ENCODE results near the gene KRT72. TPM values are rescaled to one million over a fixed set of nuclear protein-coding genes. Genes with fewer than 3 reads are reported as not detected.
A peak's percentile ranks its signal among the peaks of the same experiment; 100 is the strongest.

The KRT72 gene
- polyA plus RNA-seq (ENCODE audit: insufficient read length) = not detected

DNA sequence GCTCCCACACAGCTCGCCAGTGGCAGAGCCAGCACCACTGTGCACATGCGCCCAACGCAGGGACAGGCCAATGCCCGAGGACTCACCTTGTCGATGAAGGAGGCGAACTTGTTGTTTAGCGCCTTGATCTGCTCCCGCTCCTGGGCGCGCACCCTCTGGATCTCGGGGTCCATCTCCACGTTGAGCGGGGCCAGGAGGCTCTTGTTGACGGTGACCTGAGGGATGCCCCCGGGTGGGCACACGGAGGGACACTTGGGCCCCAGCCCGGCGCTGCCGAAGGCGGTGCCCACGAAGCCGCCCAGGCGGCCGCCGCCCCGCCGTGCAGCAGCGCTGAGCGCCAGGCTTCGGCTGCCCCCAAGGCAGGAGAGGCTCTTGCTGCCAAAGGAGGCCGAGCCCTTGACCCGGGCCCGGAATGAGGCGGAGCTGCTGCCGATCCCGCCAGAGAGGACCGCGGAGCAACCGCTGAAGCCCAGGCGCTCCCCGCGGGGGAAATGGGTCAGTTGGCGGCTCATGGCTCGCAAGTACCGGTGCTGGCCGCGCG, at the start of gene KRT72:
TSS of gene KRT72 (minus strand) at position 523 of the 541 bp plus-strand sequence. CDS start at position 512, 11 bp downstream.
- no peak for DNase-seq

DNA sequence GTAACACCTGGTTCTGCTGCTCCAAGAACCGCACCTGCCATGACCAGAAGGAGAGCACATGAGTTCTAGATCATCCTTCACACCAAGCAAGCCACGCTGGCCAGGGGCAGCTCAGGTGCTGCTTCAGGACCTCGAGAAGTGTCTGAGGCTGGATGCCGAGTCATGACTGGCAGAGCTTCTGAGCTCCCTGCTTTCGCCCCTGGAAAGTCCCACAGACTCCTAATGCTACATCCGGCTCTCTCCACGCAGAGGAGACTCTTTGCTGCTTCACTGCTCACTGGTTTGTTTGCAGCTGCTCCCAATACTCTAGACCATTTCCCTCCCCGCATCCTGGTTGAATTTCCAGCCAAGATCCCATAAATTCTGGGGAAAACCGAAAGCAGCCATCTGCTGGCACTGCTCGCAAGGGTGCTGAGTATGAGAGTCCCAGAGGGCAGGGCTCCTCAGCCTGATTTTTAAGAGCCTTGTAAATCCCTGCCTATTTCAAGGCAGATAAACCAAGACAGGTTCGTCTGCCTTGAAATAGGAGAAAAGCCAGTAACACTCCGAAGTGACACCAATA, 49.3 kb upstream of the KRT72 start:
- DNase-seq = peak; percentile 19

DNA sequence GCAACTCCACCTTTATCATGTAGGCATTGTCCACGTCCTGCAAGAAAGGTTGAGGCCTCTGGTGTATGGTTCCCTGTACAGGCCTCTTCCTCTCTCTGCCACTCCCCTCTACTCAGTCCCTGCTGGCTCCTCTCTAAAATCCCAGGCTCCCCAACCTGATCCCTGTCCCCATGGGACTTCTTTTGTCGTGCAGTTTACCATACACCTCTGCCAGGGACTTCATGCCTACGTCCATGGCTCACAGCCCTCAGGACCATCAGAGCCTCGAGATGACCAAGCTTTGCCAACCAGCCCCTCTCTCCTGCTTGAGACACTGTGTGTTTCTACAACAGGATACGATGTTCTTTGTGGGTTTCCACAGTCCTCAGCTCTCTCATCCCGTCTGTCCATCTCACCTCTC, 47.8 kb upstream of the KRT72 start:
- no peak for DNase-seq

DNA sequence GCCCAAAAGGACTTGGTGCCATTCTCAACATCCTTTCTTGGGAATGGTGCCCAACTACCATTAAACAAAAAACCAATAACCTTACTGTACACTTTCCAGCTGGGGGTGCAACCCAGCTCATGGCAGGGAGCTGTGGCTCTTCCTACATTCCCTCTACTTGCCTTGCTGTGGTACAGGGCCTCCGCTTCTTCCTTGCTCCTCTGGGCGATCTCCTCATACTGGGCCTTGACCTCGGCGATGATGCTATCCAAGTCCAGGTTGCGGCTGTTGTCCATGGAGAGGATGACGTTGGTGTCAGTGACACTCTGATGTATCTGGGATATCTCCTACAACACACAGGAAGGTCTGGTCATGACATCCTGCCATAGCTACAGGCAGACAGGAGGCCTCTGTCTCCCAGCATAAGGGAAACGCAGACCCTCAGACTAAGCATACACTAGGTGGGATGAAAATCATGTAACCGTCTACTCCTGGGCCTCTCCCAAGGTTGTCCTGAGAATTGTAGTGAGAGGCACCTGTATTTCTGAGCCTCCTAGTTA, 46.8 kb upstream of the KRT72 start:
- DNase-seq = no peak

DNA sequence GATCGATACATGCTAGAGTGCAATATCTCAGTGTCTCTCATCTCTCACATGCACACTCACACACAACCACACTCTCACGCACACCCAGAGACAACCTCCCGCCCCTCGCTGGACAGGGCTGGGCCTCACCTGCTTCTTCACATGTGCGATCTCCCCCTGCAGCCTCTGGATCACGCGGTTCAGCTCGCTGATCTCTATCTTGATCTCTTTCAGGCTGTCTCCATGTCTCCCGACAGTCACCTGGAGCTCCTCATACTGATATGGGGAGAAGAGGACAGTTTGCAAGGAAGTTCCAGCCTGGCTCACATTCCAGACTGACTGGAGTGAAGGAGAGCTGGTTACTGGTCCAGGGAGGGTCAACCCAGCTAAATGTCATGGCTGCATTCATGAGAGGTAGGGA, 46.3 kb upstream of the KRT72 start:
- no peak for DNase-seq

DNA sequence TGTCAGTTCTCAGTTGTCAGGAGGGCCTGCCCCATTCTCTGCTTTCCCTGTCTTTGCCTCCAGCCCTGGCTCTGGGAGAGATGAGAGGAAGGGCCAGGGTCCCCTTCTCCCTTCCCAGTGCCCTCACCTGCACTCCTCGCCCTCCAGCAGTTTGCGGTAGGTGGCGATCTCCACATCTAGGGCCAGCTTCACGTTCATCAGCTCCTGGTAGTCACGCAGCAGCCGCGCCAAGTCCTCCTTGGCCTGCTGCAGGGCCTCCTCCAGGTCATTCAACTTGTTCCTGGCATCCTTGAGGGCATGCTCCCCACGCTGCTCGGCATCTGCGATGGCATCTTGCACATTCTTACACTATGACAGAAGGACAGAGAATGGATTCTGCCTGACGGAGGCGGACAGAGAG, 45.4 kb upstream of the KRT72 start:
- DNase-seq = no peak

DNA sequence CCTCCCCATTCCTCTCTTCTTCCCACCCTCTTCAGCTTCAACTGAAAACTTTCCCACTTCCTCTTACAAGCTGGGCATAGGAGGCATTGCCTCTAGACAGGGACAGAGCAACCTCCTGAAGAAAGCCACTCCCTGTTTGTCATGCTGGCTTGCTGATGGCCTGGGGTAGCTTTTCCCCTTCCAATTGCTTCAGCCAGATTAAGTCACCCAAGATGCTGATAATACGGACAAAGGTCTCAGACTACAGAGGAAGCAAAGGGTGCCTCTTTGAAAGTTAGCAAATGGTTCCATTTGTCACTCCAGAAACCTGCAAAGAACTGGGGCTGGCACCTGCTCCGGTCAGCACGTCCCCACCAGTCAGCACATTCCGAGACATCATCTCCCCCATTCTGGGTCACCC, 44.7 kb upstream of the KRT72 start:
- no peak for DNase-seq

DNA sequence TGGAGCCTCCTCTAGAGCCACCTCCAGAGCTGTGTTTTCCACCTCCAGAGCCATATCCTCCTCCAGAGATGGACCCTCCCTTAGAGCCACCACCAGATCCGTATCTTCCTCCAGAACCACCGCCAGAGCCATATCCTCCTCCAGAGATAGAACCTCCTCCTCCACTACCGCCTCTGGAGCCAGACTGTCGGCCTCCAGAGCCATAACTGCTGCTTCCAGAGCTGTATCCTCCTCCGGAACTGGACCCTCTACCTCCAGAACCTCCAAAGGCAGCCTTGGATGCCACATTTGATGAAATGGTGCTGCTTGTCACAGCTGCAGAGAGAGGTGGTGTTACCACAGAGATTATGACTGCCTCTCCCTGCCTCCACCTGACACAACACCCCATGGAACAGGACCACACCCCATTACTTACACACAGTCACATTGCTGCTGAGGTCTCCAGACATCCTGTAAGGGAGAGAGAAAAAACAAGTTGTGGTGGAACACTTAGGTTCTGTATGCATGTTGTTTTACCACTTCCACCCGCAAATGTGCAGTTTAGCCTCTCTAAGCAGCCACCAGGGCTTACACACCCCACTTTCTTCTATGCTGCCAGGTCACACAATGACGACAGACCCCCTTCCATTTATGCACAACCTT, 44.0 kb upstream of the KRT72 start:
- DNase-seq = no peak

DNA sequence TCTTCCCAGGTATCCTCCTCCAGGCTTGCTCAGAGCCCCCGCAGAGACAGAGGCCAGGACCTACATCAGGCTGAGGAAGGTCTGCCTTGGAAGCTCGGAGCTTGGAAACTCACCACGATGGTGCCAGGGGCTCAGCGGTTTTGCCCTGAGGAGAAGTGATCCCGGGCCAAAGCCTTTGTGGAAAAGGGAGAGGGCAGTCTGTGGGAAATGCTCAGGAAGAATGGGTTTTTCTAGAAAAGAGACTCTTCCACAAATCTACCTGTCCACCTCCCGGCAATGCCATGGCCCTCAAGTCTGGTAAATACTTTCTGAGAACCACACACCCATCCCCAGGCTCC, 42.8 kb upstream of the KRT72 start:
- DNase-seq = no peak

DNA sequence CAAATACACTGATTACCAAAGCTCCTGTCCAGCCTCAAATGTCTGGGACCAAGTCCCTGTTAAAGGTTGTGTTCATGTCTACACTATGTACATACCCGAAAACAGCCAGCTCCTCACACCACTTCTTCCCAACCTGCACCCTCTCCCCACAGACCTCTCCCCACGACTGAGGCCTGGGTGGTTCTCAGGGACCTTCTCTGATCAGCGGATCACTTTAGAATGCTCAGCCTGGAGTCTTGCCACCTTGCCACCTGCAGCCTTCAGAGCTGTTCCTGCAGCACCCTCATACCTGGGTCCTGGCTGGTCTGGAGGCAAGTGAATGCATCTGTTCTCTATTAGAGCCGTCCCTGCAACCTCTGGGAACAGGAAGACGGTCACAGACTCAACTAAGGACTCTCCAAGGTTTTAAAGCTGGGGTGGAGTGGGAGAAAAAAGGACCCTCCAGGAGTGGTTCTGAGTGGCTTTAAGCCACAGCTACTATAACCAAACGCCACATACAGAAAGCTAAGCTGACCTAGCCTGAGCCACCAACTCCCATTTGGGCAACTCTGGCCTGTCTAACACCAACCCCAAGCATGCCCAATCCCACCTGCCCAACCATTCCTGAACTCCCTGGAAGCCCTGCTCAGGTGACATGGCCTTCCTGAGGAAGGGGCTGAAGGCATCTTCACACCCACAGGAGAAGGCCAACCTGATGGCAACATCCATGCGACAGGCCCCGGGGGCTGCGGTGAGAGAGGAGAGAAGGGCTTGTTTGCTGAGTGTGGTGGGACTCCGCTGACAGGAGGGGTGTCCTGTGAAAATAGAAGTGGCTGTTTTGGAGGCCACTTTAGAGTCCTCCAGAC, 42.2 kb upstream of the KRT72 start:
- DNase-seq = no peak

DNA sequence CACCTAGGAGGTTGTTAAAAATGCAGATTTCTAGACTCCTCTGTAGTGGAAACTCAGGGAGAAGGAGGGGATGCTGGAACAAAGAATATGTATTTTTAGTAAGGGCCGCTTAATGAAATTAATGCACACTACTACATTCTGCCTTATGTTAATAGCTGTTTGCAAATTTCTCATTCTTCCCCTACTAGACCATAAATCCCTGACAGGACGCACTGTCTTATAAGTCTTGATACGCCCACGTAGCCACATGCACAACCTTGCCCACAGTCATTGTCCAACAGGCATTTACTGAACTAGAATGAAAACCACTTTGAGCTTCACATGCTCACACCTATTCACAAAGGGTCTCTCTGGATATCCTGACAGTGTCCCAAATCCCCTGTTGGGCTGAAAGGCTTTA, 40.2 kb upstream of the KRT72 start:
- DNase-seq = no peak

DNA sequence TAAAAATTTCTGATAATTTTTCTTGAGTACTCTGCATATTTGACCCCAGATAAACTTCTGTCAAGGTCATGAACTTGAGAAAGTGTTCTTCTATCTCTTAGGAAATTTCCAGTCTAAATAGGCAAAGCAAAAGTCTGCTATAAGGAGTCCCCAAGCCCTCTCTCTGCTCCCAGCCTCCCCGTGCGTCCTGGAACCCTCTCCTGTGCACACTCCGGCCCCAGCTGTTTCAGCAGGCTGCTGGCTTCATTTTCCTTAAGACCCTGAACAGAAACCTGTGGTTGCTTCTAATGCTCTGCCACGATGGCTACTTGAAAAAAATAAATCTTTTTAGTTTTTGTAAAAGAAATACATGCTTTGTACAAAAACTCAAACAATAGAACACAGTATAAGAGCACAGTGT, 36.0 kb upstream of the KRT72 start:
- no peak for DNase-seq

DNA sequence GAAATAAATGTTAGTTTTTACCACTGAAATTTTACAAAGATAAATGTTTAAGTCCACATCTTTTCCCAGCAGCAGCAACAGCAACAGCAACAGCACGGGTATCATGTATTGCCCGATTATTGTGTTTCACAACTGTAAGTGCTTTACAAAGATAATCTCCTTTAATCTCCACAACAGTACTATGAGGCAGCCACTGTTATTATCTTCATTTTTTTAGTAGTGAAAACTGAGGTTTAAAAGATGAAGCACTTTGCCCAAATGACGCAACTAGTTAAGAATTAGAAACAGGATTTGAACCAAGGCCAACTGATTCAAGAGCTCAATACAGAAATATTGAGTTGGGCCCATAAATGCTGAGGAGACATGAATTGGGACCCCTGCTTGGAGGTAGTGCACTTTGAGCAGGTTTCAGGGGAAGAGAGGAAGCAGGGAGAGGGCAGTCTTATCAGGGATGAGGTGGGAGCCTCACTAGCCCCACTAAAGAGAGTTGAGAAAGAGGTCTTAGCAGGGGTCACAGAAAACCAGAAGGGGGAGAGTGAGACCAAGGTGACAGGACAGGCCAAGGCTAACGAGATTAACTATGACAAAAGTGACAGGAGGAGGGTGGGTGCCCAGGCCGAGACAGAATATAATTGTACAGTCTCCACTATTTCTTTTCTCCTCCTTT, 35.5 kb upstream of the KRT72 start:
- no peak for DNase-seq

DNA sequence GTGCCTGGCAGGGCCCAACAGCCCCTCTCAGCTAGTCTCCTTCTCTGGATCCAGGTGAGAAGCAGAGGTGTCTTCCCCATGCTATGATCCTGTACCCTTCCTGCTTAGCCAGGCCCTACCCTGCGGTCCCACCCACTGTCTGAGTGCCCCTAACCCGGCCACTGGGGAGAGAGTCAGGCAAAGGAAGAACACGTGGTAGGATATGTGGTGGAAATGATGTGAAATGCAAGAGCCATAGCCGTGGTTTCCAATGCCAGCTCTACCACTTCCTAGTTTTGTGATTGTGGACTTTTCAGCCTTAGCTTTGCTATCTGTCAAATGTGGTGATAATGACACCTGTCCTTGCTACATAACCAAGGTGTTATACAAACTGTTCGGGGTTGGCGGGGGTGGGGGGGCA, 34.9 kb upstream of the KRT72 start:
- DNase-seq = no peak

DNA sequence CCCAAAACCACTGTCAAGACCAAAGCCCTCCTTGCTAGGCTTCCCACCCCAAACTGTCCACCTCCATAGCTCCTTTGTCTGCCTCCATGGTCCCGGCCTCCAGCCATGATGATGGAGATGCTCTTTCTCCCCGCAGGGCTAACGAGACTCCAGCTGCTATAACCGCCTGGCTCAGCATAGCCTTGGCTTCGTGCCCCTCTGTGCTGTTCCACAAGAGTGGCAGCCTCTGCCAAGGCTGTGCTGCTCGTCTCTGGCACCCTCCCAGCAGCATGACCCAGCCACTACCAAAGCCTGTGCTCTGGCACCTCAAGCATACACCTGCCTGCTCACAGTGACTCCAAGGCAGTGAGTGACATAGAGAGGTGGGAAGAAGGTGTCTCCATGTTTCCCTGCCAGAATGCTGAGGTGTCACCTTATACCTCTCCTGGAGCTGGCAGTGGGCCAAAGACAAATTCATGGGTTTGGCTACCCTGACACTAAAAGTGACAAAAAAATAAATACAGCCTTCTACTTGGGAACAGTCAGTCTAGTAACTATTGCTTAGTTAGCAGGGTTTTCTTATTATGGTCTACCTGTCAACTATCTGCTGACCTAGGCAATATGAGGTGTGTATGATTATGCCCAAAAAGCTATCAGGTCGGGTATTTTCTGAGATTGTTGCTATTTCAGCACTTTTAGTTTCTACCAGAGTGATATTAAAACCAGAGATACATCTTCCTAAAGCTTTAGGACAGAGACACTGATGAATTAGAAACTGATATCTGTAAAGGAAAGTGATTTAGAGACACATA, 33.2 kb upstream of the KRT72 start:
- peak; percentile 15 for DNase-seq

DNA sequence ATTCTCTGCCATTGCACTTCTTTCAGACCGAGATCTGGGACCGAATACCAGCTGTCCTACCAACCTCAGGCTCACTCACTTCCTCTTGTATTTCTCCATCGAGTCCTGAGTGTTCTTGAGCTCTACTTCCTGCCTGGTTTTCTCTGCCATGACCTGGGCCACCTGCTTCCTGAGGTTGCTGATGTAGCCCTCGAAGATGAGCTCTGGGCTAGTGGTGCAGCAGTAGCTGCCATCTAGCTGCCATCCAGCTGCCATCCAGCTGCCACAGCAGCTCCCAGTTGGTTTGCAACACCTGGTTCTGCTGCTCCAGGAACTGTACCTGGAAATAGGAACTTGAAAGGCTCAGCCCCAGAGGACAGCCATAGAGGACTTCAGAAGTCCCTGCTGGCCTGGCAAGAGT, 32.1 kb upstream of the KRT72 start:
- no peak for DNase-seq

DNA sequence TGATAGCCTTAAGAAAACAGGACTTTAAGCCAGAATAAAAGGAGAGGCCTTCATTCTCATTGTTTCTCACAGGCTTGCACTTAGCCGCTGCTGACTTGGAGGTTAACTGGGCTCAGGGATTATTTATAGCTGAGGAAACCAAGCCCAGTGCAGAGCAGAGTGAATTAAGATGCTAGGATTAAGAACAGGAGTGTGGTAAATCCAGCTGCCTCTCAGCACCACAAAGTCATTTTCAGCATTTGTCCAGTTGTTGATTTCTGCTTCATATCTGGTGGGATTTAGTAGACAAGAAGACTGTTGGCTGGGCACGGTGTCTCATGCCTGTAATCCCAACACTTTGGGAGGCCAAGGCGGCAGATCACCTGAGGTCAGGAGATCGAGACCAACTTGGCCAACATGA, 31.4 kb upstream of the KRT72 start:
- DNase-seq = no peak

DNA sequence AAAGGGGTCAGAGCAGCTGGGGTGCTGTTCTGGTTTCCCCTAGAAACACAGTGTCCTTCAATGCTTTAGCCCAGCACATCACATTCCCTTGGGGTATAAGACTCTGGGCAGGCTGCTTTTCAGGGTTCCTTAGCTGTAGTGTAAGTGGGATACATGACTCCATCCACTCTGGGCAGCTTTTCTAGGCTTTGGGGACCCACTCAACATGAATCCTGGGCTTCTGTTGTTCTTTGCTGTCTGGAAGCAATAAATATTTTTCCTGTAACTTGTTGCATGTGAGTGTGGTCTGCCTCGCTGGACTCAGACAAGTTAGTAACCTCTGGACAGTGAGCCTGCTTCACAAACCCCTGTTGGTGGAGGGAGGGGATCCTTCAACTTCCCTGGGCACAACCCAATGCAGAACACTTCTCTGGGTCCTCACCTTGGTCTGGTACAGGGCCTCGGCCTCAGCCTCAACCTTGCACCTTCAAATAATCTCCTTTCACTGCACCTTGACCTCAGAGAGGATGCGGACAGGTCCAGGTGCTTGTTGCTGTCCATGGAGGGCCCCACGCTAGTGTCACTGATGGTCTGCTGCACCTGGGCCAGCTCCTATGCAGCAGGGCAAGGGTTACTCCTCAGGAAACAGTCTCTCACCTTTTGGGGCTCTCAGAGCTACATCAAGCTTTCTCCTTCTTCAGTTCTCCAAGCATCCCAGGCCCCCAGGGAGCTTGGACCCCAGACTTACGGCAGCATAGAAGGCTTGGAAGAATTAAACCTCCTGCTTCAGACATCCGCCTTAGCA, 30.6 kb upstream of the KRT72 start:
- DNase-seq = no peak

DNA sequence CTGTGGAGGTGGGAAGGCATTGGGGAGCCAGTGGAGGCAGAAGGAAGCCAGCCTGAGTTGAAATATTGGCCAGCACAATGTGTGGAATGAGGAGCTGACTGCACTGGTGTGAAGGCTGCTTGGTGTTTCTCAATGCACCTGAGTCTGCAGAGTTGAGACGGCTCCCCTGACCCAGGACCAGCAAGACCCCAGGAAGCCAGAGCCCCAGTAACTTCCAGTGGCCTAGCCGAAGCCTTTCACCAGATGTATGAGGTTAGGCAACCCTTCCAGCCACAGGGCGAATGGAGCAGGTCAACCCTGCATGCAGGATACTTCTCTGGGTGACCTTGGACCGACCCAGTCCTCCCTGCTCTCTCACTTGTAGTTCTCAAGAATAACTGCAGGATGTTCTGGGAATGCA, 30.0 kb upstream of the KRT72 start:
- DNase-seq = no peak

DNA sequence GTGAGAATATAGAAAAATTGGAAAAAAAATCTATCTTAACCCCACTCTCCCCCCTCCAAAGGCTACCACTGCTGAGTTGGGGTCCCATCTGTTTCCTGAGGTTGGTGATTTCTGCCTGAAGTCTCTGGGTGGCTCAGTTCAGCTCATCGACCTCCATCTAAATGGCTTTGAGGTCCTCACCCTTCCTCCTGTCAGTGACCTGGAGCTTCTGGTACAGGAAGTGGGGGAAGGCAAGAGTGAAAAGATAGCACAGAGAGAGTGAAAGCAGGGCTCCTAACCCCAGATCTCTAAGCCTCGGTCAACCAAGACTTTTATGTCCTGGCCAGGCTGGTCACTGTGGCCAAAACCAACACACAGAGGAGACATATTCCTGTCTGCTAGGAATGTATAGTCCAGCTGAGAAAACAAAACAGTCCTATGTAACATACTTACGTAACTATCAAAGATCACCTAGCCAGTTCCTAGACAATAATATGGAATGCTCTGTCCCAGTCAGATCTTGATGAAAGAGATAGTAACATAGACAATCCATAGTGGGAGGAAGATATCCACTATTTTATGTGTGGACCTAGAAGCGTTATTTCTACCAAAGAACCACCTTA, 29.4 kb upstream of the KRT72 start:
- DNase-seq = no peak

DNA sequence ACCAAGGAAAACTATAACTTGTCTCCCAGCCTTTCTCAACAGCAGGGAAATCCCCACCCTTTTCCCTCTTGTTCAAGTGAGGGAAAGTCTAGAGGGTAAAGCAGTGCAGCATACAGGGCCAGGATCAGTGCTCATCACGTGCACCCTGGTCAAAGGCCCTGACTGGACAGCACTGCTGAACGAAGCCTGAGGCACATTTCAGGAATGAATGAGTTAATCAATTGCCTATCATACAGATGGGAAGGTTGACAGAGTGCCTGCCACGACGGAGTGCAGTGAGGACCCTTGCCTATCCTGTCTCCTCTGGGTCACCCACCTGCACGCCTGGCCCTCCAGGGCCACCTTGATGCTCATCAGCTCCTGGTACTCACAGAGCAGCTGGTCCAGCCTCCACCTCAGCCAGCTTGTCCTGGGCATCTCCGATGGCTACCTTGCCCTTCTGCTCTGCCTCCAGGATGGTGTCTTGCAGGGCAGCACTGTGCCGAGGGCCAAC, 28.8 kb upstream of the KRT72 start:
- no peak for DNase-seq
